Neural progenitor cell (in vitro differentiated cells): ENCODE measurements around the gene GLP2R.

Source experiments
- EZH2 ChIP-seq: fragments of 200-600 bp; sonication (generic); IDR thresholded peaks from 2 replicates; pipeline ENCODE4 v1.6.1; 2017; ENCODE audit warnings: antibody characterized with exemption, mild to moderate bottlenecking, moderate library complexity
- TF ChIP-seq, protein P1 (sequence below): fragments of 200-600 bp; sonication (generic); IDR thresholded peaks from 2 replicates; pipeline ENCODE4 v1.5.1; 2017; ENCODE audit warnings: antibody characterized with exemption, mild to moderate bottlenecking

DNA sequence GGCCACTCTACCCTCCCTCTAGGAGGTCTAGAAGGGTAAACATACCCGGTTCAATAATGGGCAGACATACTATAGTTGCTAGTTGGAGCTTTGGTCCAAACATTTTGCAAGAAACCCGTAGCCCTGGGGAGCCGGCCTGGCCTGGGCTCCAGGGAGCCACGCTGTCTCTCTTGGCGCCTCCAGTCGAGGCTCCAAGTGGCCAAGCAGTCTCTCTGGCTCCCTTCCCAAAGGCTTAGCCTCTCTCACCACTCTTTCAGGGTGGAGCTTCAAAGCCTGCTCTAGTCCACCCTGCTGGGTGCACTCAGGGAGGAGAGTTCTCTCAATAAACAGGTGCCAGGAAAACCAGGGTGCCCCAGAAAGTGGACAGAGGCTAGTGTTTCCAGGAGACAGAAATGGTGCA lies 47.1 kb downstream of the GLP2R start:
- TF ChIP-seq, protein P1, sequence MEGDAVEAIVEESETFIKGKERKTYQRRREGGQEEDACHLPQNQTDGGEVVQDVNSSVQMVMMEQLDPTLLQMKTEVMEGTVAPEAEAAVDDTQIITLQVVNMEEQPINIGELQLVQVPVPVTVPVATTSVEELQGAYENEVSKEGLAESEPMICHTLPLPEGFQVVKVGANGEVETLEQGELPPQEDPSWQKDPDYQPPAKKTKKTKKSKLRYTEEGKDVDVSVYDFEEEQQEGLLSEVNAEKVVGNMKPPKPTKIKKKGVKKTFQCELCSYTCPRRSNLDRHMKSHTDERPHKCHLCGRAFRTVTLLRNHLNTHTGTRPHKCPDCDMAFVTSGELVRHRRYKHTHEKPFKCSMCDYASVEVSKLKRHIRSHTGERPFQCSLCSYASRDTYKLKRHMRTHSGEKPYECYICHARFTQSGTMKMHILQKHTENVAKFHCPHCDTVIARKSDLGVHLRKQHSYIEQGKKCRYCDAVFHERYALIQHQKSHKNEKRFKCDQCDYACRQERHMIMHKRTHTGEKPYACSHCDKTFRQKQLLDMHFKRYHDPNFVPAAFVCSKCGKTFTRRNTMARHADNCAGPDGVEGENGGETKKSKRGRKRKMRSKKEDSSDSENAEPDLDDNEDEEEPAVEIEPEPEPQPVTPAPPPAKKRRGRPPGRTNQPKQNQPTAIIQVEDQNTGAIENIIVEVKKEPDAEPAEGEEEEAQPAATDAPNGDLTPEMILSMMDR = no peak
- no peak for TF ChIP-seq EZH2
